GM12892 (cell line): ENCODE data around the gene ZMPSTE24.

Experiments used
- DNase-seq: peaks from one replicate; pipeline ENCODE4 v3.0.0; 2011; ENCODE audit not compliant: insufficient read length
- FAIRE-seq: peaks from 2 replicates; lab custom pipeline; 2011; peaks lifted over from hg19 to GRCh38; lab: Jason Lieb, UNC
- POLR2A ChIP-seq: IDR thresholded peaks from 2 replicates; pipeline ENCODE4 v1.6.1; 2011; ENCODE audit warnings: low read depth, low read length, control low read depth
- POLR2AphosphoS5 ChIP-seq: IDR thresholded peaks from 2 replicates; pipeline ENCODE4 v1.6.1; 2011; ENCODE audit warnings: low read depth, low read length, control low read depth
- TAF1 ChIP-seq: IDR thresholded peaks from 2 replicates; pipeline ENCODE4 v1.6.1; 2011; ENCODE audit warnings: low read depth, mild to moderate bottlenecking, control low read depth, low read length, borderline replicate concordance

The ZMPSTE24 gene

GRCh38 chr1:40308036-40308727 lies 50.1 kb downstream of the ZMPSTE24 start:
- DNase-seq (no peak), FAIRE-seq (no peak)
- TF ChIP-seq TAF1 (no peak), POLR2A (no peak; the same call in 1 of the 2 replicates), POLR2AphosphoS5 (no peak)

- FAIRE-seq: peak; percentile 74
- DNase-seq: no peak
- no peak for TF ChIP-seq TAF1
- no peak for TF ChIP-seq POLR2A
- TF ChIP-seq POLR2AphosphoS5: 0 out of 2 replicates have a peak, but pooled peaks have one; percentile 29
Observed at GRCh38 chr1:40309374-40310128, 51.5 kb downstream of the ZMPSTE24 start.

GRCh38 chr1:40310129-40310461 lies 52.1 kb downstream of the ZMPSTE24 start:
- DNase-seq: no peak
- no peak for TF ChIP-seq TAF1
- FAIRE-seq: no peak

GRCh38 chr1:40310983-40311642 lies 53.1 kb downstream of the ZMPSTE24 start:
- FAIRE-seq (no peak), DNase-seq (no peak)
- TF ChIP-seq POLR2AphosphoS5 (no peak), POLR2A (no peak), TAF1 (no peak)

GRCh38 chr1:40311692-40312091 lies 53.7 kb downstream of the ZMPSTE24 start:
- FAIRE-seq: no peak
- no peak for TF ChIP-seq POLR2AphosphoS5
- TF ChIP-seq TAF1: no peak
- no peak for TF ChIP-seq POLR2A
- DNase-seq: no peak

- DNase-seq (peak; percentile 69), FAIRE-seq (peak; percentile 93)
- TF ChIP-seq POLR2A: peak; percentile 68; the same call in 1 of the 2 replicates
- TF ChIP-seq TAF1: no peak
Observed at GRCh38 chr1:40312238-40313205, 54.5 kb downstream of the ZMPSTE24 start.

- DNase-seq: no peak
- no peak for TF ChIP-seq TAF1
- no peak for TF ChIP-seq POLR2A
- TF ChIP-seq POLR2AphosphoS5: no peak
Observed at GRCh38 chr1:40313329-40313957, 55.4 kb downstream of the ZMPSTE24 start.

GRCh38 chr1:40313958-40314720 lies 56.1 kb downstream of the ZMPSTE24 start:
- FAIRE-seq (no peak), DNase-seq (no peak)
- TF ChIP-seq POLR2A: no peak
- TF ChIP-seq POLR2AphosphoS5: no peak
- TF ChIP-seq TAF1: no peak

More at GRCh38 chr1:40313329-40313957, 55.4 kb downstream of the ZMPSTE24 start:
- FAIRE-seq: no peak

- DNase-seq (no peak), FAIRE-seq (no peak)
- TF ChIP-seq POLR2A (no peak), TAF1 (0 out of 2 replicates have a peak, but pooled peaks have one; percentile 30)
Observed at GRCh38 chr1:40314721-40315238, 56.7 kb downstream of the ZMPSTE24 start.
